Measurements from ENCODE around the gene CGN.

Gene CGN

DNA sequence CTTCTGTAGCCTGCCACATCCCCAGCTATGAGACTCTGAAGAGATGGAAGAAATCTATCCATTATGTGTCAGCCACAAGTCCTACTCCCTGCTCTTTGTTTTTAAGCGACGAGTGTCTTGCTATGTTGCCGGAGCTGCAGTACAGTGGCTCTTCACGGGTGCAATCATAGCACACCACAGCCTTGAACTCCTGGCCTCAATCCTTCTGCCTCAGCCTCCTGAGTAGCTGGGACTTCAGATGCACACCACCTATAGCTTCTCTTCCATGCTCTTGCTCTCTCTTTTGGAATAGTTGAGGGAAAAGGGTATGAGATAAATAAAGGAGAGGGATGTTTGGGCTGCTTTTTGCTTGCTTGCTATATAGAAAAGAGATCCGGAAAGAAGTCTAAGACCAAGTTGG is 30.6 kb downstream of the CGN start:
- peak overlapping the region; percentile 96 for H3K27ac ChIP-seq
- TF ChIP-seq, protein P1, sequence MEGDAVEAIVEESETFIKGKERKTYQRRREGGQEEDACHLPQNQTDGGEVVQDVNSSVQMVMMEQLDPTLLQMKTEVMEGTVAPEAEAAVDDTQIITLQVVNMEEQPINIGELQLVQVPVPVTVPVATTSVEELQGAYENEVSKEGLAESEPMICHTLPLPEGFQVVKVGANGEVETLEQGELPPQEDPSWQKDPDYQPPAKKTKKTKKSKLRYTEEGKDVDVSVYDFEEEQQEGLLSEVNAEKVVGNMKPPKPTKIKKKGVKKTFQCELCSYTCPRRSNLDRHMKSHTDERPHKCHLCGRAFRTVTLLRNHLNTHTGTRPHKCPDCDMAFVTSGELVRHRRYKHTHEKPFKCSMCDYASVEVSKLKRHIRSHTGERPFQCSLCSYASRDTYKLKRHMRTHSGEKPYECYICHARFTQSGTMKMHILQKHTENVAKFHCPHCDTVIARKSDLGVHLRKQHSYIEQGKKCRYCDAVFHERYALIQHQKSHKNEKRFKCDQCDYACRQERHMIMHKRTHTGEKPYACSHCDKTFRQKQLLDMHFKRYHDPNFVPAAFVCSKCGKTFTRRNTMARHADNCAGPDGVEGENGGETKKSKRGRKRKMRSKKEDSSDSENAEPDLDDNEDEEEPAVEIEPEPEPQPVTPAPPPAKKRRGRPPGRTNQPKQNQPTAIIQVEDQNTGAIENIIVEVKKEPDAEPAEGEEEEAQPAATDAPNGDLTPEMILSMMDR (conservative IDR thresholded peaks at IDR 0.05): no peak

DNA sequence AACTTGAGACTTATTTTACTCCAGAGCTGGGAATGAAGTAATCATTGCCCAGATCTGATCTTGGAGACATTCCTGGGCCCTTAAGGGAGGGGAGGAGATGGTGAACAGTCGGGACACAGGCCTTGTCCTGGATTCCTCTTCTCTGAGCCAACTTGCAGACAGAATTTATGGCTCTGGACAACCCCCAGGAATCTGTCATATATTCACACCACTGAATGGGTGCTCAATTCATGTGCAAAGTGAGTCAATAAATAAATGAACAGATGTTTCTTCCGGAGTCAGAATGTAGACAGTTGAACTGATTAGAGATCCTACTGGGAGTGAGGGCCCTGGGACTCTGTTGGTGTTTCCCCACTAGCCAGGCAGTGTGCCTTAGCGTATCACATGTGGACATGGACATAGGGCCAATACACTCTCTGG is 31.5 kb downstream of the CGN start:
- H3K27ac ChIP-seq: peak overlapping the region; percentile 96
- TF ChIP-seq, protein P1 (conservative IDR thresholded peaks at IDR 0.05): no peak

DNA sequence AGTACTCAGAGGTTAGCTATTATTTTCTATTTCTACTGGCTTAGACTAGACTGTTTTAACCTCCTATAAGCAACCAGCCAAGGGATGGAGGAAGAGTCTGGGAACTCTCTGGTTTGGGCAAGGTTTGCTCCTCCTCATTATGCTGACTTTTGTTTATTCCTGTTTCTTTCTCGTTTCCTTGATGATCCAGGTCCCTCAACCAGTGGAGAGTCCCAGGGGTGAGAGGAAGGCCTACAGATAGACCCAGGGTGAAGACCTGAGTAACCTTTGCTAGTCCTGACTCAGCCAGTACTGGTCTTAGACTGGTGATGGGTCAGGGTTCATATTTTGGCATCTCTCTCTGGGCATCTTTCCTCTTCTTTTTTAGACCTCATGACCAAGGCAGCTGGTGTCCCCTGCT is 34.4 kb downstream of the CGN start:
- TF ChIP-seq, protein P1 (conservative IDR thresholded peaks at IDR 0.05): no peak
- H3K27ac ChIP-seq: no peak overlapping the region

DNA sequence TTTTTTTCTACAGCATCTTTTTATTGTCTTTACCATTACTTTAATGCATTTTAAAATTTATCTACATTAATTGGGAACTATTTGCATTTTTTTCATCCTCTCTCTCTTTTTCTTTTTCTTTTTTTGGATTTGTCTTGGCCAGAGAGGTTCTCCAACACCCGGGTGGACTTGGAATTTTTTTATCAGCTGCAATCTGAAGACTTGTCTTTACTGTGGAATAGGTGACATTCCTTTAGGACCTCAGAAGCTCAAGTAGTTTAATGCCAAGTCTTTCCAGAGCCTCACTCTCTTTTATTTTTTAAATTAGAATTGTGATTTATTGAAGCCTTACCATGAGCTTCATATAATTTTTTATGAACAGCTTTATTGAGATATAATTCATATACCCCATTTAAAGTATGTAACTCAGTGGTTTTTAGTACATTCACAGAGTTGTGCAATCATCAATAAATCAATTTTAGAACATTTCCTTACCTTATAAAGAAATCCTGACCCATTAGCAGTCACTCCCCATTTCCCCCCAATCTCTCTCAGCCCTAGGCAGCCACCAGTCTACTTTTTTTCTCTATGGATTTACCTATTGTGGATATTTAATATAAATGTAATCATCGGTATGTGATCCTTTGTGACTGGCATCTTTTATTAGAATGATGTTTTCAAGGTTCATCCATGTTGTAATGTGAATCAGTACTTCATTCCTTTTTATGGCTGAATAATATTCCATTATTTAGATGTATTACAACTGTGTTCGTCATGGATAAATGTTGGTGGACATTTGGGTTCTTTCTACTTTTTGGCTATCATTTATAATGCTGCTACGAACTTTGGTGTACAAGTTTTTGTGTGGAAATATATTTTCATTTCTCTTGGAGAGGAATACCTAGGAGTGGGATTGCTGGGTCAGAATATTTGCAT is 35.1 kb downstream of the CGN start:
- H3K27ac ChIP-seq: no peak overlapping the region

DNA sequence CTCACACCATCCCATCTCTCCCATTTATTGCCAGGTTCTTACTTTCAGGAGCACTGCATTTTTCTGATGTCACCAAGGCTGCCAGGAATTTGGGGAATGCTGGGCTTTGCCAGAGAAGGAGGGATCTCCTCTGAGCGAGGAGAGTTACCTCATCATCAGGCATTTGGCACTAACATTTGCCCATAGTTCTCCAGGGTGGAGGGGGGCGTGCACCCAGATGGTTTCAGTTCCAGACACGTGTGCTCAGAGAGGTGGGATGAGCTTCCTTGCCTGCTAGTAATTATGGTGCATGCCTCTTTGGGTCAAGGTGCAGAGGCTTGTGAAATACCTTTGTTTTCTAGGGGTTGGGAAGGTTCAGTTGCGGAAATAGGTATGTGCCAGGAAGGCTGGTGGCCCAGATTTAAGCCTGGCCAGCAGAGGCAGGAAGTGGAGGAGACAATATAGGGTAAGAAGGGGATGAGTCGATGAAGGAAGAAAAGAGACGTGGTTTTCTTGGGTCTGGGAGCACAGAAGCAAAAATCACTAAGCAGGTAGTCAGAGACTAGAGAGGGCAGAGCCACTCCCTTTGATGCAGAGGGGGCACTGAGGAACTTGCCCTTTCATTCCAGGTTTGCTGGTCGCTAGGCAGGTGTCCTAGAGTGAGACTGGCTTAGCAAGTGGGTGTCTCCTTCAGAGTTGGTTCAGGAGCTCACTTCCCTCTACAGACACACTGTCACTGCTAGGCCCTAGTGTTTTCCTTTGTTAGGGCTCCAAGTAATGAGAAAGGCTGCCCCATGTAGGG is 36.1 kb downstream of the CGN start:
- TF ChIP-seq, protein P1 (conservative IDR thresholded peaks at IDR 0.05): no peak
- H3K27ac ChIP-seq: peak overlapping the region; percentile 80

More for the DNA sequence above, 35.1 kb downstream of the CGN start:
- TF ChIP-seq, protein P1 (conservative IDR thresholded peaks at IDR 0.05): no peak

DNA sequence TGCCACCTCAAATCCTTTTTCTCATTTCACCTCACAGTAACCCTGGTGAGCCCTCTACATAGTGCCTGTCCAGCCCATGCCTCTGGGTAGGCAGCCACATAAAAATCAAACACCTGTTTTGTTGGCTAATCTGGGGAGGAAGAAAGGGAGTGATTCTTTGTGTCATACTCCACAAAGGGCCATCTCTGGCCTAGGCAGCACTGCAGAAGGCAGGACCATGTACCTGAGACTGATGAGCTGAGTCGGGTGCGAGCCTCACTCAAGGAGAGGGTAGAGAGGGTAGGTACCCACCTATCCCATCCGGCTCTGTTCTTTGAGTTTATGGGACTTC is 36.7 kb downstream of the CGN start:
- H3K27ac ChIP-seq: peak overlapping the region; percentile 80
- TF ChIP-seq, protein P1 (conservative IDR thresholded peaks at IDR 0.05): no peak

DNA sequence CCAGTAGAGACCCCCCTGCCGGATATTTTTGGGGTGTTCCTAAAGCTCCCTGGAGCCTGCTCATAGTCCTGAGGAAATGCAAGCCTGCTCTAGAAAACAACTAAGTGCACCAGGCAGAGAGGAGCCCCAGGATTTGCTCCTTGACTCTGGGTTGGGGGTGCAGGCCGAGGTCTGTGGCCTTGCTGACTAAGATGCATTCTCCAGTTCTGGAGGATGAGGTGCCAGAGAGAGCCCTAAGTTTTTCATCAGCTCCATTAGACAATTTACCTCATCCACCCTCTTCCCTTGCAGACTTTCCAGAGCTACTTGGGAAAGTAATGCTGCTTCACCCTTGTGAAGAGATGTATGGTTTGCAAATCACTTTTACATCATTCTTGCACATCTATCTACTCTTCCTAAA is 38.0 kb downstream of the CGN start:
- TF ChIP-seq, protein P1 (conservative IDR thresholded peaks at IDR 0.05): no peak
- peak overlapping the region; percentile 80 for H3K27ac ChIP-seq
